IMR-90 (cell line): Measurements from ENCODE around the gene EBF3.

Source experiments
- BHLHE40 ChIP-seq: fragments of 150-350 bp; IDR thresholded peaks from 2 replicates; pipeline ENCODE4 v1.6.1; 2016; ENCODE audit warnings: mild to moderate bottlenecking, low read depth, low read length
- CEBPB ChIP-seq: IDR thresholded peaks from 2 replicates; pipeline ENCODE4 v1.6.1; 2012; ENCODE audit warnings: low read depth, low read length, improper control_type of control experiment
- CHD1 ChIP-seq: IDR thresholded peaks from 2 replicates; pipeline ENCODE4 v1.6.1; 2012; ENCODE audit warnings: low read depth, low read length, improper control_type of control experiment
- FOS ChIP-seq: fragments of 150-350 bp; IDR thresholded peaks from 2 replicates; pipeline ENCODE4 v1.6.1; 2016; ENCODE audit warnings: low read depth, low read length
- NFE2L2 ChIP-seq: fragments of 150-350 bp; IDR thresholded peaks from 2 replicates; pipeline ENCODE4 v1.6.1; 2016; ENCODE audit warnings: low read depth, mild to moderate bottlenecking, low read length
- POLR2A ChIP-seq: IDR thresholded peaks from 2 replicates; pipeline ENCODE4 v1.6.1; 2012; ENCODE audit warnings: mild to moderate bottlenecking, low read depth, low read length
- RAD21 ChIP-seq: IDR thresholded peaks from 2 replicates; pipeline ENCODE4 v1.6.1; 2012; ENCODE audit warnings: low read length, improper control_type of control experiment
- RCOR1 ChIP-seq: IDR thresholded peaks from 2 replicates; pipeline ENCODE4 v1.6.1; 2012; ENCODE audit warnings: mild to moderate bottlenecking, low read length, improper control_type of control experiment; ENCODE audit not compliant: insufficient replicate concordance
- RFX5 ChIP-seq: IDR thresholded peaks from 2 replicates; pipeline ENCODE4 v1.8.0; 2012; ENCODE audit warnings: low read depth, mild to moderate bottlenecking, low read length, moderate library complexity
- SMC3 ChIP-seq: fragments of 150-350 bp; IDR thresholded peaks from 2 replicates; pipeline ENCODE4 v1.6.1; 2016; ENCODE audit warnings: low read depth, mild to moderate bottlenecking, antibody characterized with exemption, low read length, moderate library complexity
- TF ChIP-seq, protein P1 (sequence below): conservative IDR thresholded peaks from 2 replicates; pipeline ENCODE4 v1.5.1; 2012; ENCODE audit warnings: mild to moderate bottlenecking, low read depth, low read length, improper control_type of control experiment
- TF ChIP-seq, protein P2 (sequence below): fragments of 150-350 bp; IDR thresholded peaks from 2 replicates; pipeline ENCODE4 v1.6.1; 2016; ENCODE audit warnings: low read depth, mild to moderate bottlenecking, low read length, moderate library complexity, borderline replicate concordance
- TF ChIP-seq, protein P3 (sequence below): fragments of 150-350 bp; IDR thresholded peaks from 2 replicates; pipeline ENCODE4 v1.6.1; 2017; ENCODE audit warnings: mild to moderate bottlenecking, antibody characterized with exemption, low read length, low read depth

DNA sequence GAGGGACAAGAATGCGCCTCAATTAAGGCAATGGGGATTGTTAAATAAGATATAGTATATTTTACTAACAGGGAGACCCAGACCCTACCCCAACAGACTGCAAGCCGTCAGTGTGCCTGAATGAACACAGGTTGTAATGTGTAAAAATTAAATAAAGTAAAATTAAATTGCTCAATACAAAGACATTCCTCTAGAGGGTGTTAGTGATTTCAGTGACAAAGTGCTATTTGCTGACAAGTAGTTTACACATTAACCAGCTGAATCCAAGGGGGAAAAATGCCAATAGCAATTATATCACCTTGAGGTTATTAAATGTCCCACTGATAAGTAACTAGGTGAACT lies 110.5 kb downstream of the EBF3 start:
- TF ChIP-seq FOS, result no peak
- TF ChIP-seq CEBPB, result no peak
- TF ChIP-seq, protein P1, sequence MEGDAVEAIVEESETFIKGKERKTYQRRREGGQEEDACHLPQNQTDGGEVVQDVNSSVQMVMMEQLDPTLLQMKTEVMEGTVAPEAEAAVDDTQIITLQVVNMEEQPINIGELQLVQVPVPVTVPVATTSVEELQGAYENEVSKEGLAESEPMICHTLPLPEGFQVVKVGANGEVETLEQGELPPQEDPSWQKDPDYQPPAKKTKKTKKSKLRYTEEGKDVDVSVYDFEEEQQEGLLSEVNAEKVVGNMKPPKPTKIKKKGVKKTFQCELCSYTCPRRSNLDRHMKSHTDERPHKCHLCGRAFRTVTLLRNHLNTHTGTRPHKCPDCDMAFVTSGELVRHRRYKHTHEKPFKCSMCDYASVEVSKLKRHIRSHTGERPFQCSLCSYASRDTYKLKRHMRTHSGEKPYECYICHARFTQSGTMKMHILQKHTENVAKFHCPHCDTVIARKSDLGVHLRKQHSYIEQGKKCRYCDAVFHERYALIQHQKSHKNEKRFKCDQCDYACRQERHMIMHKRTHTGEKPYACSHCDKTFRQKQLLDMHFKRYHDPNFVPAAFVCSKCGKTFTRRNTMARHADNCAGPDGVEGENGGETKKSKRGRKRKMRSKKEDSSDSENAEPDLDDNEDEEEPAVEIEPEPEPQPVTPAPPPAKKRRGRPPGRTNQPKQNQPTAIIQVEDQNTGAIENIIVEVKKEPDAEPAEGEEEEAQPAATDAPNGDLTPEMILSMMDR, result peak; percentile 26; the same call in 1 of the 2 replicates
- no peak for TF ChIP-seq POLR2A
- TF ChIP-seq BHLHE40, result no peak
- TF ChIP-seq SMC3, result peak; percentile 20; the same call in 1 of the 2 replicates
- TF ChIP-seq CHD1, result no peak
- TF ChIP-seq, protein P2, sequence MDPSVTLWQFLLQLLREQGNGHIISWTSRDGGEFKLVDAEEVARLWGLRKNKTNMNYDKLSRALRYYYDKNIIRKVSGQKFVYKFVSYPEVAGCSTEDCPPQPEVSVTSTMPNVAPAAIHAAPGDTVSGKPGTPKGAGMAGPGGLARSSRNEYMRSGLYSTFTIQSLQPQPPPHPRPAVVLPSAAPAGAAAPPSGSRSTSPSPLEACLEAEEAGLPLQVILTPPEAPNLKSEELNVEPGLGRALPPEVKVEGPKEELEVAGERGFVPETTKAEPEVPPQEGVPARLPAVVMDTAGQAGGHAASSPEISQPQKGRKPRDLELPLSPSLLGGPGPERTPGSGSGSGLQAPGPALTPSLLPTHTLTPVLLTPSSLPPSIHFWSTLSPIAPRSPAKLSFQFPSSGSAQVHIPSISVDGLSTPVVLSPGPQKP, result no peak
- no peak for TF ChIP-seq RFX5
- TF ChIP-seq, protein P3, sequence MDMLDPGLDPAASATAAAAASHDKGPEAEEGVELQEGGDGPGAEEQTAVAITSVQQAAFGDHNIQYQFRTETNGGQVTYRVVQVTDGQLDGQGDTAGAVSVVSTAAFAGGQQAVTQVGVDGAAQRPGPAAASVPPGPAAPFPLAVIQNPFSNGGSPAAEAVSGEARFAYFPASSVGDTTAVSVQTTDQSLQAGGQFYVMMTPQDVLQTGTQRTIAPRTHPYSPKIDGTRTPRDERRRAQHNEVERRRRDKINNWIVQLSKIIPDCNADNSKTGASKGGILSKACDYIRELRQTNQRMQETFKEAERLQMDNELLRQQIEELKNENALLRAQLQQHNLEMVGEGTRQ, result no peak
- TF ChIP-seq RAD21, result no peak
- no peak for TF ChIP-seq RCOR1
- TF ChIP-seq NFE2L2, result no peak
